Measurements from ENCODE around the gene QSOX2.

DNA sequence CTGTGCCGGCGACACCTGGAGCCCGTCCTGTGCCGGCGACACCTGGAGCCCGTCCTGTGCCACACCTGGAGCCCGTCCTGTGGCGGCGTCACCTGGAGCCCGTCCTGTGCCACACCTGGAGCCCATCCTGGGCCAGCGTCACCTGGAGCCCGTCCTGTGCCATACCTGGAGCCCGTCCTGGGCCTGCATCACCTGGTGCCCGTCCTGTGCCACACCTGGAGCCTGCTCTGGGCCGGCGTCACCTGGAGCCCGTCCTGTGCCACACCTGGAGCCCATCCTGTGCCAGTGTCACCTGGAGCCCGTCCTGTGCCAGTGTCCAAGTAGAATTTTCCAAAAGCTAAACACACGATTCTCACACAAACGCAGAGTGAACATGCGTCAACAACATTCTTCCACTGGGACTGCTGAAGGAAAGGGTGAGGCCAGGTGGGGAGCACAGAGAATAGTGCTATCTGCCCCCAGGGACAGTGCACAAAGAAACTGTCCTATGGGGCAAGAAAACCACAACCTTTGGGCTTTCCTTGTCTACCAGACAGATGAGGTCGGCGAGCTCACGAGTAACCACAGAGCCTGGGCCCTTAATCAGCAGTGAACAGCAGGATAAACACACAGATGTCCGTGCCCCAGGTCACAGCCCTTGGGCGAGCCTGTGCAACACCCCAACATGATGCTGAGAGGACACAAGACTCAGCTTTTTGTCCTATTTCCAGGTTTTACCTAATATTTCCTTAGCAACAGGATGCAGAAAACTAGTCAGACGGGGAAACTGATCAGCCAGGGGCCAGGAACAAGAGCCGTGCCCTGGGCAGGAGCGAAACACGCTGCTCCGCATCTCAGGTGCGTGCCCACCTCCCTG lies 7.9 kb downstream of the QSOX2 start:
- TF ChIP-seq, protein P1, sequence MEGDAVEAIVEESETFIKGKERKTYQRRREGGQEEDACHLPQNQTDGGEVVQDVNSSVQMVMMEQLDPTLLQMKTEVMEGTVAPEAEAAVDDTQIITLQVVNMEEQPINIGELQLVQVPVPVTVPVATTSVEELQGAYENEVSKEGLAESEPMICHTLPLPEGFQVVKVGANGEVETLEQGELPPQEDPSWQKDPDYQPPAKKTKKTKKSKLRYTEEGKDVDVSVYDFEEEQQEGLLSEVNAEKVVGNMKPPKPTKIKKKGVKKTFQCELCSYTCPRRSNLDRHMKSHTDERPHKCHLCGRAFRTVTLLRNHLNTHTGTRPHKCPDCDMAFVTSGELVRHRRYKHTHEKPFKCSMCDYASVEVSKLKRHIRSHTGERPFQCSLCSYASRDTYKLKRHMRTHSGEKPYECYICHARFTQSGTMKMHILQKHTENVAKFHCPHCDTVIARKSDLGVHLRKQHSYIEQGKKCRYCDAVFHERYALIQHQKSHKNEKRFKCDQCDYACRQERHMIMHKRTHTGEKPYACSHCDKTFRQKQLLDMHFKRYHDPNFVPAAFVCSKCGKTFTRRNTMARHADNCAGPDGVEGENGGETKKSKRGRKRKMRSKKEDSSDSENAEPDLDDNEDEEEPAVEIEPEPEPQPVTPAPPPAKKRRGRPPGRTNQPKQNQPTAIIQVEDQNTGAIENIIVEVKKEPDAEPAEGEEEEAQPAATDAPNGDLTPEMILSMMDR (IDR thresholded peaks at IDR 0.05; ENCODE audit: low read length), result no peak
- no peak for TF ChIP-seq EZH2 (IDR thresholded peaks at IDR 0.05; ENCODE audit: borderline replicate concordance, low read length)
